ENCODE data around the gene LRRC74B.
"Not testable (repeated sequence)": the region's sequence is repeated elsewhere in the genome, so short reads cannot be mapped to it uniquely, and the experiment has no call there.

LRRC74B gene

DNA sequence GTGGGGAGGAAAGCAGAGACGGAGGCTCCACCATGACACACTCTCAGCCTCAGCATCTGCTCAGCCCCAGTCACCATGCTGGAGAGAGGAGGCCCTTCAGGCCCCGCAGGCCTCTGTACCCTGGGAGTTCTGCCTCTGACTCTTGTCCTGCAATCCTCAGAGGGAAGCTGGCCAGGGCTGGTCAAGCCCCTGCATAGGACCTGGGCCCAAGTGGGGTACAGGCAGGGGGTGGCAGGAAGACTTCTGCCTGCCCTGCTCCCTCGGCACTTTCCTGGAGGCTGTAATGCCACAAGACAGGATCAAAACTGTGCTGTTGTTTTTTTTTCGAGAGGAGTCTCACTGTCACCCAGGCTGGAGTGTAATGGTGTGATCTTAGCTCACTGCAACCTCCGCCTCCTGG is 33.7 kb downstream of the LRRC74B start:
- POLR2A ChIA-PET: no interaction called here
- CTCF ChIA-PET: no interaction called here
- no peak for DNase-seq (ENCODE audit: extremely low spot score)
- TF ChIP-seq, protein P1, sequence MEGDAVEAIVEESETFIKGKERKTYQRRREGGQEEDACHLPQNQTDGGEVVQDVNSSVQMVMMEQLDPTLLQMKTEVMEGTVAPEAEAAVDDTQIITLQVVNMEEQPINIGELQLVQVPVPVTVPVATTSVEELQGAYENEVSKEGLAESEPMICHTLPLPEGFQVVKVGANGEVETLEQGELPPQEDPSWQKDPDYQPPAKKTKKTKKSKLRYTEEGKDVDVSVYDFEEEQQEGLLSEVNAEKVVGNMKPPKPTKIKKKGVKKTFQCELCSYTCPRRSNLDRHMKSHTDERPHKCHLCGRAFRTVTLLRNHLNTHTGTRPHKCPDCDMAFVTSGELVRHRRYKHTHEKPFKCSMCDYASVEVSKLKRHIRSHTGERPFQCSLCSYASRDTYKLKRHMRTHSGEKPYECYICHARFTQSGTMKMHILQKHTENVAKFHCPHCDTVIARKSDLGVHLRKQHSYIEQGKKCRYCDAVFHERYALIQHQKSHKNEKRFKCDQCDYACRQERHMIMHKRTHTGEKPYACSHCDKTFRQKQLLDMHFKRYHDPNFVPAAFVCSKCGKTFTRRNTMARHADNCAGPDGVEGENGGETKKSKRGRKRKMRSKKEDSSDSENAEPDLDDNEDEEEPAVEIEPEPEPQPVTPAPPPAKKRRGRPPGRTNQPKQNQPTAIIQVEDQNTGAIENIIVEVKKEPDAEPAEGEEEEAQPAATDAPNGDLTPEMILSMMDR (IDR thresholded peaks at IDR 0.05; ENCODE audit: control extremely low read depth, extremely low read depth, low read depth, missing control alignments): no peak

DNA sequence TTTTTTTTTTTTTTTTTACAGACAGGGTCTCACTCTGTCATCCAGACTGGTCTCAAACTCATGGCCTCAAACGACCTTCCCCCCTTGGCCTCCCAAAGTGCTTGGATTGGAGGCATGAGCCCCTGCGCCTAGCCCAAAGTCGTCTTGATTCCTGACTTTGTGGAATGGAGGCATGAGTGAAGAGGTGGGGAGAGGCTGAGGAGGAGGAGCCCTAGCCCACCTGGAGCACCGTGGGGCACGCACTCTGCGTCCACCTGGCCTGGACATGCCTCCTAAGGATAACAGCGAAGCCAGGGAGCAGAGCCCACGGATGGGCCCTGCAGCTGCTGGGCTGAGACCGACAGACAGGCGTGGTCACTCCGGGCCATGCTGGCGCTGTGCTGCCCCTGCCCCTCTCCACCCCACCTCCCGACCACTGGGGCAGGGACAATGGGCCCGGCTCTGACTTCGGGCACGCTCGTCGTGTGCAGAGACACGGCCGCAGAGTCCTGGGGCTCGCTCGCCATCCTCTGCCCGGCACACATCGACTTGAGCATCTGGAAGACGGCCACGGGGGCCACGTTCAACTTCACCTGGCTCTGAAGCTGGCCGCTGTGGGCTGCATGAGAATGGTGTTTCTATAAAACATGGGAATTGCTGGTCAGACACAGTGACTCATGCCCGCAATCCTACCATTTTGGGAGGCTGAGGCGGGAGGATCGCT is 34.8 kb downstream of the LRRC74B start:
- no peak for DNase-seq (ENCODE audit: extremely low spot score)
- ChIA-PET POLR2A (no interaction called here), CTCF (no interaction called here)
- TF ChIP-seq, protein P1 (IDR thresholded peaks at IDR 0.05; ENCODE audit: control extremely low read depth, extremely low read depth, low read depth, missing control alignments): no peak

DNA sequence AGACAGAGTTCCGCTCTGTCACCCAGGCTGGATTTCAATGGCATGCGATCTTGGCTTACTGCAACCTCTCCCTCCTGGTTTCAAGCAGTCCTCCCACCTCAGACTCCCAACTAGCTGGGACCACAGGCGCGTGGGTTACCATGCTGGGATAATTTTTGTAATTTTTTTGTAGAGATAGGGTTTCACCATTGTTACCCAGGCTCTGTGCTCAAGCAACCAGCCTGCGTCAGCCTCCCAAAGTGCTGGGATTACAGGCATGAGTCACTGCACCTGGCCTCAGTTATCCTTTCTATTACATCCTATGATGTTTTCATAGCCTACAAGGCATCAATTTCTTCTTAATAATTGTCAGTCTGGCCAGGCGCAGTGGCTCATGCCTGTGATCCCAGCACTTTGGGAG is 36.5 kb downstream of the LRRC74B start:
- ChIA-PET POLR2A (no interaction called here), CTCF (no interaction called here)
- no peak for DNase-seq (ENCODE audit: extremely low spot score)
- TF ChIP-seq, protein P1 (IDR thresholded peaks at IDR 0.05; ENCODE audit: control extremely low read depth, extremely low read depth, low read depth, missing control alignments): no peak

DNA sequence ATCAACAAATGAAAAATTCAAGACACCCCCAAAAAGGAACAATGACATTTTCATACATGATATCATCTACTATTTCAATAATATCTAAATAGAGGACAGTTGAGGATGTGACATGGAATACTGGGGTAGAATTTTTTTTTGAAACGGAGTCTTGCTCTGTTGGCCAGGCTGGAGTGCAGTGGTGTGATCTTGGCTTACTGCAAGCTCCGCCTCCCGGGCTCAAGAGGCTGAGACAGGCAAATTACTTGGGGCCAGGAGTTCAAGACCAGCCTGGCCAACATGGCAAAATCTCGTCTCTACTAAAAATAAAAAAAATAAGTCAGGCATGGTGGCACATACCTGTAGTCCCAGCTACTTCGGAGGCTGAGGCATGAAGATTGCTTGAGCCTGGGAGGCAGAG is 41.4 kb downstream of the LRRC74B start:
- POLR2A ChIA-PET: no interaction called here
- CTCF ChIA-PET: no interaction called here
- DNase-seq (ENCODE audit: extremely low spot score): no peak
- TF ChIP-seq, protein P1 (IDR thresholded peaks at IDR 0.05; ENCODE audit: control extremely low read depth, extremely low read depth, low read depth, missing control alignments): no peak

DNA sequence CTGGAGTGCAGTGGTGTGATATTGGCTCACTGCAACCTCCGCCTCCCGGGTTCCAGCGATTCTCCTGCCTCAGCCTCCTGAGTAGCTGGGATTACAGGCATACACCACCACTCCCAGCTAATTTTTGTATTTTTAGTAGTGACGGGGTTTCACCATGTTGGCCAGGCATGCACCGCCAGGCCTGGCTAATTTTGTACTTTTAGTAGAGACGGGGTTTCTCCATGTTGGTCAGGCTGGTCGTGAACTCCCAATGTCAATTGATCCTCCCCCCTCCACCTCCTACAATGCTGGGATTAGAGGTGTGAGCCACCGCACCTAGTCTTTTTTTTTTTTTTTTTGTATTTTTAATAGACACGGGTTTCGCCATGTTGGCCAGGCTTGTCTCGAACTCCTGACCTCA is 42.2 kb downstream of the LRRC74B start:
- POLR2A ChIA-PET: interaction anchor here (0.7 kb wide), 1 partner anchor 631 kb away, joined by 3 read pairs; no protein-coding TSS in a partner anchor
- DNase-seq (ENCODE audit: extremely low spot score); CTCF ChIA-PET: not testable (repeated sequence)

DNA sequence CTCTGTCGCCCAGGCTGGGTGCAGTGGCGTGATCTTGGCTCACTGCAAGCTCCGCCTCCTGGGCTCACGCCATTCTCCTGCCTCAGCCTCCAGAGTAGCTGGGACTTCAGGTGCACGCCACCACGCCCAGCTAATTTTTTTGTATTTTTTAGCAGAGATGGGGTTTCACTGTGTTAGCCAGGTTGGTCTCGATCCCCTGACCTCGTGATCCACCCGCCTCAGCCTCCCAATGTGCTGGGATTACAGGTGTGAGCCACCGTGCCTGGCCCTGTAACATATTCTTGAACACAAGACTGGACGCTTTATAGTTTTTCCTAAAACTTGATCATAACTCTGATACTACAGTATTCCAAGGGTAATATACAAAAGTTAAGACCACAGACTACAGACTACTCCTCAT is 45.5 kb downstream of the LRRC74B start:
- CTCF ChIA-PET: interaction anchor here (1.0 kb wide), 1 partner anchor 11 kb away, joined by 4 read pairs; no protein-coding TSS in a partner anchor
- DNase-seq (ENCODE audit: extremely low spot score); POLR2A ChIA-PET: not testable (repeated sequence)

DNA sequence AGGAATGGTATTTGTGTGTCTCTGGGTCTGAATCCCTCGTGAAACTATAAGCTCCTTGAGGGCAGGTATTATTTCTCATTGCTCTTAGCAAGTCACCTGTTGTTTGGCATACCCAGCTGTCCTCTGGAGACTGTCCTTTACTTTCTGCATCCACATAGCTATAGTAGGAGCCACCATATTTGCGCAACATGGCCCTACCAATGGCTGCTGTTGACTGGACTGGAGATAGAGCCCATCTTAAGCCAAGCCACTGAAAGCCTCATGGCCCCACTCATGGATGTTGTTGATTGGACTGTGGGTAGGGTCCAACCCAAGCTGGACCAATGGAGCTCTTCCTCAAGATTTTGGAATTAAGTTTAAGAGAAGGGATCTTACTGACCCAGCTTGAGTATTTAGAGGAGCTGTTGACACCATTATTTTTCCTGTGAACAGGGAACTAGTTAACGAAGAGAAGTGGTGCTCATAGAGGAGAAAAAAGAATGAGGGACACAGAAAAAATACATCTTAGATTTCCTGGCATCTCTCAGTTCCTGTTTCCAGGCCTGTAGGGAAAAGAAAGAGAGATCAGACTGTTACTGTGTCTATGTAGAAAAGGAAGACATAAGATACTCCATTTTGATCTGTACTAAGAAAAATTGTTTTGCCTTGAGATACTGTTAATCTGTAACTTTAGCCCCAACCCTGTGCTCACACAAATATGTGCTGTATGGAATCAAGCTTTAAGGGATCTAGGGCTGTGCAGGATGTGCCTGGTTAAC is 47.2 kb downstream of the LRRC74B start:
- CTCF ChIA-PET: interaction anchor here (0.7 to 1.7 kb wide), 3 partner anchors 9 to 207 kb away, joined by 3 to 8 read pairs (median 3); no protein-coding TSS in a partner anchor
- POLR2A ChIA-PET: no interaction called here

DNA sequence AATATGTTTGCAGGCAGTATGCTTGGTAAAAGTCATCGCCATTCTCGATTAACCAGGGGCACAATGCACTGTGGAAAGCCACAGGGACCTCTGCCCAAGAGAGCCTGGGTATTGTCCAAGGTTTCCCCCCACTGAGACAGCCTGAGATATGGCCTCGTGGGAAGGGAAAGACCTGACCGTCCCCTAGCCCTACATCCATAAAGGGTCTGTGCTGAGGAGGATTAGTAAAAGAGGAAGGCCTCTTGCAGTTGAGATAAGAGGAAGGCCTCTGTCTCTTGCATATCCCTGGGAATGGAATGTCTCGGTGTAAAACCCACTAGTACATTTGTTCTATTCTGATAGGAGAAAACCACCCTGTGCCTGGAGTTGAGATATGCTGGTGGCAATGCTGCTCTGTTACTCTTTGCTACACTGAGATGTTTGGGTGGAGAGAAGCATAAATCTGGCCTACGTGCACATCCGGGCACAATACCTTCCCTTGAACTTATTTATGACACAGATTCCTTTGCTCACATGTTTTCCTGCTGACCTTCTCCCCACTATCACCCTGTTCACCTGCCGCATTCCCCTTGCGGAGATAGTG is 47.9 kb downstream of the LRRC74B start:
- POLR2A ChIA-PET: not testable (repeated sequence)
- CTCF ChIA-PET: interaction anchor here (1.1 to 1.7 kb wide), 2 partner anchors 8 to 208 kb away, joined by 3 to 8 read pairs; no protein-coding TSS in a partner anchor

More for the DNA sequence above, 47.2 kb downstream of the LRRC74B start:
- no peak for DNase-seq (ENCODE audit: extremely low spot score)
- TF ChIP-seq, protein P1 (IDR thresholded peaks at IDR 0.05; ENCODE audit: control extremely low read depth, extremely low read depth, low read depth, missing control alignments): no peak

More for the DNA sequence above, 47.9 kb downstream of the LRRC74B start:
- not testable (repeated sequence) for DNase-seq (ENCODE audit: extremely low spot score)

All from GM10248 (cell line).